Thymus (tissue), 11 donors: Measurements from ENCODE around the gene CENPX. TPM values are rescaled to one million over a fixed set of nuclear protein-coding genes. Genes with fewer than 3 reads are reported as not detected.
"Not testable (repeated sequence)": the region's sequence is repeated elsewhere in the genome, so short reads cannot be mapped to it uniquely, and the experiment has no call there.

ENCODE experiments used
- DNase-seq, 9 donors: peaks; one replicate each; pipeline ENCODE4 v3.0.0-alpha.2; 2013; ENCODE audit warnings: low spot score in 9 of 9, low read depth in 6 of 9, missing footprints in 1 of 9
- H3K27ac ChIP-seq, 2 donors: one replicate each; pipeline ENCODE4 v1.5.1; 2013; ENCODE audit warnings: control low read depth in 1 of 2, low read depth in 1 of 2, low read length in 1 of 2, mild to moderate bottlenecking in 1 of 2, moderate library complexity in 1 of 2
- H3K27me3 ChIP-seq, 2 donors: one replicate each; pipeline ENCODE4 v1.5.1; 2013; ENCODE audit warnings: low read length in 1 of 2; ENCODE audit not compliant: control insufficient read depth in 2 of 2, insufficient read depth in 1 of 2
- H3K36me3 ChIP-seq, 2 donors: one replicate each; pipeline ENCODE4 v1.5.1; 2013; ENCODE audit warnings: low read length in 1 of 2, mild to moderate bottlenecking in 1 of 2, moderate library complexity in 1 of 2; ENCODE audit not compliant: control insufficient read depth in 2 of 2, insufficient read depth in 2 of 2
- H3K4me1 ChIP-seq, 2 donors: one replicate each; pipeline ENCODE4 v1.5.1; 2013; ENCODE audit warnings: low read length in 2 of 2; ENCODE audit not compliant: control insufficient read depth in 2 of 2, insufficient read depth in 2 of 2
- H3K4me3 ChIP-seq, 2 donors: one replicate each; pipeline ENCODE4 v1.5.1; 2013; ENCODE audit warnings: low read length in 2 of 2, control low read depth in 1 of 2, mild to moderate bottlenecking in 1 of 2
- H3K9me3 ChIP-seq, 2 donors: one replicate each; pipeline ENCODE4 v1.5.1; 2013; ENCODE audit warnings: low read length in 1 of 2, mild to moderate bottlenecking in 1 of 2; ENCODE audit not compliant: control insufficient read depth in 2 of 2, insufficient read depth in 1 of 2
- WGBS: extraction: QIAGEN DNeasy Blood & Tissue Kit; methylation state at CpG from one replicate; pipeline ENCODE4 v1.1.7; 2013; 5-methylcytosine and 5-hydroxymethylcytosine counted together
- polyA plus RNA-seq: library from polyadenylated mRNA; stranded (reverse); fragments of 200-250 nt; gene quantifications from one replicate; pipeline ENCODE4 v1.2.3, GENCODE V29; 2013
- total RNA-seq: library from RNA; stranded (reverse); fragments of 120-200 nt; gene quantifications from one replicate; pipeline ENCODE4 v1.2.4, GENCODE V29; 2013
- donor health status: healthy.

Gene CENPX
- total and polyA plus RNA-seq, 2 donors = 44.5 to 79.7 TPM

DNA sequence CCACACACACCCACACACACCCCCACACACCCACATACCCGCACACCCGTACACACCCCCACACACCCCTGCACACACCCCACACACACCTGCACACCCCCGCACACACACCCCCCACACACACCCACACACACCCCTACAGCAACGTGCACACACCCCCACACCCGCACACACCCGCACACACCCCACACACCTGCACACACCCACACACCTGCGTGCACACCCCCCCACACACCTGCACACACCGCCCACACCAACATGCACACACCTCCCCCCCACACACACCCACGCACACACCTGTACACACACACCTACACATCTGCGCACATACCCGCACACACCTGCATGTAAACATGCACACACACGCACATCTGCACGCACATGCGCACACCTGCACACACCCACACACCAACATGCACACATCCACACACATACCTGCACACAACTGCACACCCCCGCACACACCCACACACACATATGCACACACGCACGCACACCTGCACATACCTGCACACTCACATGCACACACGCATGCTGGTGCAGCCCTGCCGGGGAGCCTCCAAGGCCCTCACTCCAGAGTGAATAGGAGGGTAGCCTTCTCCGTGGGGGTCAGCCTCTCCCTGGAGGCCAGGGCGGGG lies 37.8 kb downstream of the CENPX start:
- Histone ChIP-seq H3K4me3 (no peak overlapping the region), H3K27me3 (no peaks in the 10 kb centered on the region), H3K9me3 (peaks cover 1 to 10% of the 10 kb centered on the region in 2 donors), H3K36me3 (peaks cover 29 to 45% of the 10 kb centered on the region in 2 donors), H3K27ac (no peak overlapping the region), H3K4me1 (peaks cover 0 to 13% of the 10 kb centered on the region in 2 donors)
- 98% methylated on average over 21 of the region's 21 CpGs for WGBS
- no peak for DNase-seq

DNA sequence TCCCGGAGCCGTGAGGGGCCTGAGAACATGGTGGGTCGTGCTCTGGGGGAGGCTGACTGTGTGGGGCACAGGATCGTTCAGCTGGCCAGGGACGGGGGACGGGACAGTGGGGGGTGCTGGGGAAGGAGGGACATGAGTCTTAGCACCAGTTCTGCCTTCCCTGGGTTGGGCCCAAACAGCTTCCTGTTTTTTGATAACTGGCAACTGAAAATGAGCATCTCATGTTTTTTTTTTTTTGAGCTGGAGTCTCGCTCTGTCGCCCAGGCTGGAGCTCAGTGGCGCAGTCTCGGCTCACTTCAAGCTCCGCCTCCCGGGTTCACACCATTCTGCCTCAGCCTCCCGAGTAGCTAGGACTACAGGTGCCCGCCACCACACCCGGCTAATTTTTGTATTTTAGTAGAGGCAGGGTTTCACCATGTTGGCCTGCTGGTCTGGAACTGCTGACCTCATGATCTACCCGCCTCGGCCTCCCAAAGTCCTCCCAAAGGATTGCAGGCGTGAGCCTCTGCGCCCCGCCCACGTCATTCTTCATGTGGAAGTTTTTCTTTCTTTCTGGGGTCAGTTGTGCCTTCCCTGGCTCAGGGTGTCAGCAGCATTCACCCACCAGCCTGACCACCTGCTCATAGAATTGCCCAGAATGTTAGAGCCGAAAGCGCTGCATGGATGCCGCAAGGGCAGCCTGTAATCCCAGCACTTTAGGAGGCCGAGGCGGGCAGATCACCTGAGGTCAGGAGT lies 38.9 kb downstream of the CENPX start:
- H3K9me3 ChIP-seq = peaks cover 1 to 5% of the 10 kb centered on the region in 2 donors
- H3K27ac ChIP-seq = no peak overlapping the region
- peaks cover 0 to 14% of the 10 kb centered on the region in 2 donors for H3K4me1 ChIP-seq
- H3K36me3 ChIP-seq = peaks cover 29 to 51% of the 10 kb centered on the region in 2 donors
- no peak for DNase-seq
- no peak overlapping the region for H3K4me3 ChIP-seq
- peaks cover 0 to 2% of the 10 kb centered on the region in 2 donors for H3K27me3 ChIP-seq
- 95% methylated on average over 26 of the region's 26 CpGs for WGBS

DNA sequence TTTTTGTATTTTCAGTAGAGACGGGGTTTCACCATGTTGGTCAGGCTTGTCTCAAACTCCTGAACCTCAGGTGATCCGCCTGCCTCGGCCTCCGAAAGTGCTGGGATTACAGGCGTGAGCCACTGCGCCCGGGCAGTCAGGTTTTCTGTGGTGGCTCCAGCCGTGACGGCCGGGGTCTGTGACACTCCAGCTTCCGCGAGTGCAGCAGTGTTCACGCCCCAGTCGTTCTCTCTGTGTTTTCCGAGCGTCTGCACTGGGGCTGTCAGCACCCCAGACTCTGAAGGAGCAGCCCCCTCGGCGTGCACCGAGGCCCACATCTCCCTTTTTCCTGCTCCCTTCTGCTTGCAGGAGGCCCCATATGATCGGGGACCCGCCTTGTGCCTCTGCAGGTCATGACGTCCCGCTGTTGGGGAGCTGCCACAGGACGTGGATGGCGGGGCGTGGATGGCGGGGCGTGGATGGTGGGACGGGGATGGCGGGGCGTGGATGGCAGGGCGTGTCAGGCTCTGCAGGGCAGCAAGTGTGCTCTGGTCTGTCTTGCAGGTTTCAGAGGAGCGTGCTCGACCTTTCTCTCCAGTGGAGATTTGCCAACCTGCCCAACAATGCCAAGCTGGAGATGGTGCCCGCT lies 39.6 kb downstream of the CENPX start:
- Histone ChIP-seq H3K27ac (no peak overlapping the region), H3K27me3 (peaks cover 0 to 2% of the 10 kb centered on the region in 2 donors), H3K36me3 (peaks cover 29 to 47% of the 10 kb centered on the region in 2 donors), H3K9me3 (peaks cover 1 to 5% of the 10 kb centered on the region in 2 donors), H3K4me3 (no peak overlapping the region), H3K4me1 (peaks cover 5 to 20% of the 10 kb centered on the region in 2 donors)
- no peak for DNase-seq
- 97% methylated on average over 35 of the region's 35 CpGs for WGBS

DNA sequence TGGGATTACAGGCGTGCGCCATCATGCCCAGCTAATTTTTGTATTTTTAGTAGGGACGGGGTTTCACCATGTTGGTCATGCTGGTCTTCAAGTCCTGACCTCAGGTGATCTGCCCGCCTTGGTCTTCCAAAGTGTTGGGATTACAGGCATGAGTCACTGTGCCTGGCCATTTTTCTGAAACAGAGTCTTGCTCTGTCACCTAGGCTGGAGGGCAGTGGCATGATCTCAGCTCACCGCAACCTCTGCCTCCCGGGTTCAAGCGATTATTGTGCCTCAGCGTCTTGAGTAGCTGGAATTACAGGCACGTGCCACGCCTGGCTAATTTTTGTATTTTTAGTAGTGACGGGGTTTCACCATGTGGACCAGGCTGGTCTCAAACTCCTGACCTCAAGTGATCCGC lies 41.2 kb downstream of the CENPX start:
- 97% methylated on average over 12 of the region's 12 CpGs for WGBS
- Histone ChIP-seq H3K4me1 (peaks cover 8 to 29% of the 10 kb centered on the region in 2 donors), H3K36me3 (peaks cover 28 to 45% of the 10 kb centered on the region in 2 donors)

DNA sequence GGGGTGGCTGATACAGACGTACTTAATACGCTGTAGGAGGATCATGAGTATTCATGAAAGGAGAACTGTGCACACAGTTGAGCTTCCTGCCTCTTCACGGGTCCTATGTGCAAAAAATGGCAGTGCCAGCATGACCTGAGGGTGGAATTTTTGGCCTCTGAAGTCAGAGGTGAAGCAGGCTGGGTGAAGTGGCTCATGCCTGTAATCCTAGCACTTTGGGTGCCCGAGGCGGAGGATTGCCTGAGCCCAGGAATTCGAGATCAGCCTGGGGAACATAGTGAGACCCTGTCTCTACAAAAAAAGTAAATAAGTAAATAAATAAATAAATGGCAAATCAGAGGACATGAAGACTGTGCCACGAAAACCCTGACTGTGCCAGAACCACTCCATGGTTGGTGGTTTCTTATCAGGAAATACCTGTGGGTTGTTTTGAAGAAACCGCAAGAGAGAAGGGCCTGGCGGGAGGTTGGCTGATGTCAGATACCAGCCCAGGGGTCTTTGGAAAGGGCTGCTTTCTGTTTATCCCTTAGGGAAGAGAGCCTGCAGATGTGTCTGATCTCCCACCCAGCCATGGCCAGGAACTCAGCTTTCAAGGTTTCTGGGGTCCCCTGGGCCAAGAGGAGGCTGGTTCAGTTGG lies 41.9 kb downstream of the CENPX start:
- no peak for DNase-seq
- WGBS = 28% methylated on average over 9 of the region's 9 CpGs

More for the DNA sequence above, 41.2 kb downstream of the CENPX start:
- H3K4me3 ChIP-seq, H3K27me3 ChIP-seq, DNase-seq, H3K27ac ChIP-seq, H3K9me3 ChIP-seq: not testable (repeated sequence)

DNA sequence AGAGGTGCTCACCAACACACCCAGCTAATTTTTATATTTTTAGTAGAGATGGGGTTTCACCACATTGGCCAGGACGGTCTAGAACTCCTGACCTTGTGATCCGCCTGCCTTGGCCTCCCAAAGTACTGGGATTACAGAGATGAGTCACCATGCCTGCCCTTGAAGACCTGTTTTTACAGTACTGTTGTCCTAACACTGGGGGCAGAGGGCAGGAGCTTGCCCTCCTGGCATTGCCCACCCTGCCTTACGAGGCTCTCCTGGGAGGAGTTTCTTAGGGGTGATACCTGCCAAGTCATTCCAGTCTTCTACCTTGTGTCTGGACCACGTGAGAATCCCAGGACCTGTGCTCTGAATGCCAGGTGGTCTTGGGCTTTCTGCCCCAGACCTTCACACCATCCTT lies 42.6 kb downstream of the CENPX start:
- H3K27ac ChIP-seq = no peak overlapping the region
- H3K9me3 ChIP-seq = peaks cover 1 to 3% of the 10 kb centered on the region in 2 donors
- H3K36me3 ChIP-seq = peaks cover 14 to 32% of the 10 kb centered on the region in 2 donors
- H3K27me3 ChIP-seq = peaks cover 5 to 13% of the 10 kb centered on the region in 2 donors
- 97% methylated on average over 4 of the region's 4 CpGs for WGBS
- no peak overlapping the region for H3K4me3 ChIP-seq
- H3K4me1 ChIP-seq = peaks cover 11 to 34% of the 10 kb centered on the region in 2 donors
- DNase-seq = no peak

More for the DNA sequence above, 41.9 kb downstream of the CENPX start:
- H3K9me3 ChIP-seq = peaks cover 1 to 3% of the 10 kb centered on the region in 2 donors
- peaks cover 4 to 6% of the 10 kb centered on the region in 2 donors for H3K27me3 ChIP-seq
- no peak overlapping the region for H3K4me3 ChIP-seq
- peaks cover 11 to 34% of the 10 kb centered on the region in 2 donors for H3K4me1 ChIP-seq
- H3K27ac ChIP-seq = no peak overlapping the region
- peaks cover 21 to 39% of the 10 kb centered on the region in 2 donors for H3K36me3 ChIP-seq

DNA sequence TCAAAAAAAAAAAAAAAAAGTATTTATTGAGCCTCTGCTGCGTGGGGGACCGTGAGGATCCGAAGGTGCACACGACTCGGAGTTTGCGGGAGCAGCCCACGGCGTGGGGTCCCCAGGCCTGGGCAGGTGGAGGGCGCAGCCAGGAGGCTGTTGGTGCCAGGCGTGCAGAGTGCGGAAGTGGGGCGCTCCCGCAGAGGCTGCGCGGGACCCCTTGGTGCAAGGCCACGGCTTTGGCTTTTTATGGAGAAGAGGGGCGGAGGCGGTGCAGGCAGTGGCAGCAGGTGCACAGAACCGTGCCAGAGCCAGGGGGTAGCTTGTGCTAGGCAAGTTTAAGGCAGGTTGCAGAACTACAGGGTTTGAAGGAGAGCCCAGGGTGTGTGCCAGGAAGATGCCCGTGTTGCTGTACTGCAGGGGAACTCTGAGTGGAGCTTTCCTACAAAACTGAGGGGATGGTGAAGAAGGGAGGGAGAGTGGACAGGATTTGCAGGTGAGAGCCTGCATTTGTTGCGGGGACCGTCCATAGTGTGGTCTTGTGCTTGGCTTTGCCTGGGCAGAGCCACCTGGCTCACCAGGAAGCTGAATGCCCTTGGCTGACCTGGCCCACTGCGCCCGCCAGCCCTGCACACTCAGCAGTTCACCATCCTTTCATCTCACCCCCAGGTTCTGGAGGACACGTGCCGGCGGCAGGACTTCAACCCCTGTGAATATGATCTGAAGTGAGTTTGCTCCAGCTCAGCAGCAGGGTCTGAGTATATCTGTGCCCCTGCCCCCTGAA lies 44.0 kb downstream of the CENPX start:
- no peak overlapping the region for H3K27ac ChIP-seq
- no peak overlapping the region for H3K4me3 ChIP-seq
- DNase-seq = no peak
- WGBS = 96% methylated on average over 27 of the region's 27 CpGs
- peaks cover 5 to 15% of the 10 kb centered on the region in 2 donors for H3K27me3 ChIP-seq
- peaks cover 0 to 9% of the 10 kb centered on the region in 2 donors for H3K9me3 ChIP-seq
- peaks cover 11 to 34% of the 10 kb centered on the region in 2 donors for H3K4me1 ChIP-seq
- peaks cover 2 to 18% of the 10 kb centered on the region in 2 donors for H3K36me3 ChIP-seq

DNA sequence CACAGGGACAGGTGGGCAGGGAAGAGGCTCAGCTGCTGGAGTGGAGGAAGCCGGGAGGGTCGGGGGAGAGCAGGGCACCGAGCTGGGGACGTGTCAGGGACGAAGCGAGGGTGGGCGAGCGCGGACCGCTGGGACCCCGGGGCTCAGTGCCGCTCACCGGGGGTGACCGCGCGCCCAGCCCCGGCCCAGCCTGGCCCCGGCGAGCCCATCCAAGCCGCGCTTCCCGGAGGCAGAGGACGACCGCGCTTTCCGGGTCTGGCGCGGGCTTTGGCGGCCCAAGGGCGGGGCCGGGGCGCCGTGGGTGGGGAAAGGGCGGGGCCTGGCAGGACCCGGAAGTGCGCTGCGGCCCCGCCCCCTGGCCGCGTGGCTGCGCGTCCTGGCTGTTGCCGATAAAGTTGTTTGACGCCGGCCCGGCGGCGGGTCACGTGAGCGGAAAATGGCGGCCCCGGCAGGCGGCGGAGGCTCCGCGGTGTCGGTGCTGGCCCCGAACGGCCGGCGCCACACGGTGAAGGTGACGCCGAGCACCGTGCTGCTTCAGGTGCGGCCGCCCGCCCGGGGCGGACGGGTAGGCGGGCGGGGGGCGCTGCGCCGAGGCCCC lies 45.4 kb downstream of the CENPX start, which contains the start of gene ASPSCR1:
Gene ASPSCR1 (plus strand): TSS at position 419 of the 598 bp plus-strand sequence. CDS start 18 bp downstream, at position 437.
- Histone ChIP-seq H3K36me3 (peaks cover 0 to 8% of the 10 kb centered on the region in 2 donors), H3K9me3 (peaks cover 0 to 21% of the 10 kb centered on the region in 2 donors), H3K4me3 (peak within 1 kb of the TSS; percentile 77 to 92), H3K4me1 (peaks cover 11 to 34% of the 10 kb centered on the region in 2 donors), H3K27me3 (peaks cover 5 to 15% of the 10 kb centered on the region in 2 donors), H3K27ac (peak within 1 kb of the TSS in 1 of 2 donors; percentile 94)
- WGBS = under 1% methylated on average over 76 of the region's 76 CpGs
- peak; percentile 70 to 94 (median 88) for DNase-seq
